Measurements from ENCODE around the gene TNFRSF1B.

TNFRSF1B gene

GRCh38 chr1:12173631-12174121 lies 6.9 kb downstream of the TNFRSF1B start:
- in situ Hi-C loops (cut with MboI; ENCODE audit: low sequenced_read_pairs), result no loop called here

- in situ Hi-C loops (cut with MboI; ENCODE audit: low sequenced_read_pairs), result no loop called here
Observed at GRCh38 chr1:12174924-12175810, 8.4 kb downstream of the TNFRSF1B start.

- in situ Hi-C loops (cut with MboI; ENCODE audit: low sequenced_read_pairs), result no loop called here
Observed at GRCh38 chr1:12176298-12177118, 9.7 kb downstream of the TNFRSF1B start.

GRCh38 chr1:12177156-12177998 lies 10.6 kb downstream of the TNFRSF1B start:
- in situ Hi-C loops (cut with MboI; ENCODE audit: low sequenced_read_pairs), result no loop called here

GRCh38 chr1:12177999-12178441 lies 11.2 kb downstream of the TNFRSF1B start:
- in situ Hi-C loops (cut with MboI; ENCODE audit: low sequenced_read_pairs), result no loop called here

GRCh38 chr1:12178511-12178910 lies 11.7 kb downstream of the TNFRSF1B start:
- in situ Hi-C loops (cut with MboI; ENCODE audit: low sequenced_read_pairs), result no loop called here

- in situ Hi-C loops (cut with MboI; ENCODE audit: low sequenced_read_pairs), result no loop called here
Observed at GRCh38 chr1:12179111-12179519, 12.3 kb downstream of the TNFRSF1B start.

- in situ Hi-C loops (cut with MboI; ENCODE audit: low sequenced_read_pairs), result no loop called here
Observed at GRCh38 chr1:12179676-12180075, 12.9 kb downstream of the TNFRSF1B start.

GRCh38 chr1:12180315-12180714 lies 13.5 kb downstream of the TNFRSF1B start:
- in situ Hi-C loops (cut with MboI; ENCODE audit: low sequenced_read_pairs), result no loop called here

- in situ Hi-C loops (cut with MboI; ENCODE audit: low sequenced_read_pairs), result no loop called here
Observed at GRCh38 chr1:12180903-12181302, 14.1 kb downstream of the TNFRSF1B start.

GRCh38 chr1:12181568-12181967 lies 14.8 kb downstream of the TNFRSF1B start:
- in situ Hi-C loops (cut with MboI; ENCODE audit: low sequenced_read_pairs), result no loop called here

GRCh38 chr1:12182410-12182984 lies 15.7 kb downstream of the TNFRSF1B start:
- in situ Hi-C loops (cut with MboI; ENCODE audit: low sequenced_read_pairs), result no loop called here

- in situ Hi-C loops (cut with MboI; ENCODE audit: low sequenced_read_pairs), result no loop called here
Observed at GRCh38 chr1:12183095-12183794, 16.5 kb downstream of the TNFRSF1B start.

- in situ Hi-C loops (cut with MboI; ENCODE audit: low sequenced_read_pairs), result no loop called here
Observed at GRCh38 chr1:12184008-12184681, 17.4 kb downstream of the TNFRSF1B start.

- in situ Hi-C loops (cut with MboI; ENCODE audit: low sequenced_read_pairs), result no loop called here
Observed at GRCh38 chr1:12185036-12185917, 18.5 kb downstream of the TNFRSF1B start.

GRCh38 chr1:12185918-12186678 lies 19.3 kb downstream of the TNFRSF1B start:
- in situ Hi-C loops (cut with MboI; ENCODE audit: low sequenced_read_pairs), result no loop called here

- in situ Hi-C loops (cut with MboI; ENCODE audit: low sequenced_read_pairs), result no loop called here
Observed at GRCh38 chr1:12186679-12186985, 19.8 kb downstream of the TNFRSF1B start.

GRCh38 chr1:12188115-12188514 lies 21.3 kb downstream of the TNFRSF1B start:
- in situ Hi-C loops (cut with MboI; ENCODE audit: low sequenced_read_pairs), result no loop called here
